CD14-positive monocyte (primary cell): ENCODE measurements around the gene NOS1. TPM values are rescaled to one million over a fixed set of nuclear protein-coding genes. Genes with fewer than 3 reads are reported as not detected.

Experiments used
- DNase-seq, 3 donors: peaks; one replicate each; pipeline ENCODE4 v3.0.0-alpha.2; 2011 to 2022
- H2AFZ ChIP-seq: 2 replicates; pipeline ENCODE4 v1.6.0; 2012; ENCODE audit warnings: mild to moderate bottlenecking, low read depth, low read length, inconsistent platforms; ENCODE audit not compliant: insufficient read depth, poor library complexity, severe bottlenecking
- H3K27ac ChIP-seq, 2 donors: 1 replicate in 1 of 2; 2 replicates in 1 of 2; pipeline ENCODE4 v1.5.1; 2012 to 2013; ENCODE audit warnings: low read length in 2 of 2, control low read depth in 1 of 2, inconsistent platforms in 1 of 2, low read depth in 1 of 2, mild to moderate bottlenecking in 1 of 2
- H3K27me3 ChIP-seq, 2 donors: one replicate each; pipeline versions ENCODE4 v1.6.0 to v1.6.1; 2011 to 2013; ENCODE audit warnings: low read length in 2 of 2; ENCODE audit not compliant: control insufficient read depth in 2 of 2, insufficient read depth in 2 of 2
- H3K36me3 ChIP-seq, 2 donors: replicated peaks in 1 of 2; 1 replicate in 1 of 2; 2 replicates in 1 of 2; pipeline versions ENCODE4 v1.5.1 to v1.6.1; 2012 to 2013; ENCODE audit warnings: low read length in 2 of 2, control low read depth in 1 of 2, inconsistent platforms in 1 of 2, mild to moderate bottlenecking in 1 of 2; ENCODE audit not compliant: insufficient read depth in 2 of 2, control insufficient read depth in 1 of 2
- H3K4me1 ChIP-seq, 2 donors: 1 replicate in 1 of 2; 2 replicates in 1 of 2; pipeline versions ENCODE4 v1.5.1 to v1.6.1; 2012 to 2013; ENCODE audit warnings: low read length in 2 of 2, control low read depth in 1 of 2, inconsistent platforms in 1 of 2, mild to moderate bottlenecking in 1 of 2, moderate library complexity in 1 of 2; ENCODE audit not compliant: insufficient read depth in 2 of 2, control insufficient read depth in 1 of 2
- H3K4me2 ChIP-seq: replicated peaks from 2 replicates; pipeline ENCODE3; 2012; ENCODE audit warnings: low read length, moderate library complexity, mild to moderate bottlenecking; ENCODE audit not compliant: poor library complexity, severe bottlenecking; ENCODE audit errors: extremely low read depth
- H3K4me3 ChIP-seq, 3 experiments: fragments of 200-600 bp in 1 of 3; sonication (generic) in 1 of 3; replicated peaks in 1 of 3; 1 replicate in 2 of 3; 2 replicates in 1 of 3; pipeline ENCODE4 v1.5.1; 2011 to 2013; ENCODE audit warnings: low read length in 3 of 3, mild to moderate bottlenecking in 3 of 3, control low read depth in 2 of 3, low read depth in 2 of 3, inconsistent platforms in 1 of 3, moderate library complexity in 1 of 3
- H3K79me2 ChIP-seq: 2 replicates; pipeline ENCODE4 v1.6.0; 2012; ENCODE audit warnings: mild to moderate bottlenecking, control low read depth, inconsistent platforms, low read length, moderate library complexity; ENCODE audit not compliant: insufficient read depth
- H3K9ac ChIP-seq: 2 replicates; pipeline ENCODE4 v1.6.0; 2017; ENCODE audit warnings: low read length, mild to moderate bottlenecking; ENCODE audit not compliant: insufficient read depth, poor library complexity, severe bottlenecking
- H3K9me3 ChIP-seq, 2 donors: replicated peaks in 1 of 2; 1 replicate in 1 of 2; 2 replicates in 1 of 2; pipeline versions ENCODE4 v1.5.1 to v1.6.1; 2012 to 2013; ENCODE audit warnings: low read length in 2 of 2, control low read depth in 1 of 2; ENCODE audit not compliant: control insufficient read depth in 1 of 2, insufficient read depth in 1 of 2
- H4K20me1 ChIP-seq: 2 replicates; pipeline ENCODE4 v1.6.0; 2012; ENCODE audit warnings: mild to moderate bottlenecking, low read length, control low read depth, moderate library complexity; ENCODE audit not compliant: insufficient read depth
- H3K27ac Mint-ChIP-seq, 7 donors: one replicate each; pipeline ENCODE4 v1.8.0; 2020; ENCODE audit warnings: mild to moderate bottlenecking in 7 of 7, mixed read lengths in 7 of 7, moderate library complexity in 6 of 7, inconsistent platforms in 2 of 7
- H3K27me3 Mint-ChIP-seq, 3 donors: one replicate each; pipeline ENCODE4 v1.8.0; 2021 to 2022; ENCODE audit warnings: low read depth in 3 of 3, mild to moderate bottlenecking in 3 of 3, mixed read lengths in 3 of 3, moderate library complexity in 3 of 3, inconsistent platforms in 1 of 3
- H3K36me3 Mint-ChIP-seq, 2 donors: one replicate each; pipeline ENCODE4 v1.8.0; 2020; ENCODE audit warnings: mixed read lengths in 2 of 2, inconsistent platforms in 1 of 2, mild to moderate bottlenecking in 1 of 2
- H3K4me1 Mint-ChIP-seq: one replicate; pipeline ENCODE4 v1.8.0; 2020; ENCODE audit warnings: mild to moderate bottlenecking, mixed read lengths
- H3K4me3 Mint-ChIP-seq, 2 donors: one replicate each; pipeline ENCODE4 v1.8.0; 2020; ENCODE audit warnings: mild to moderate bottlenecking in 2 of 2, mixed read lengths in 2 of 2, moderate library complexity in 1 of 2
- H3K9me3 Mint-ChIP-seq, 7 donors: one replicate each; pipeline ENCODE4 v1.8.0; 2020 to 2022; ENCODE audit warnings: mixed read lengths in 7 of 7, mild to moderate bottlenecking in 6 of 7, moderate library complexity in 6 of 7, inconsistent platforms in 2 of 7
- CTCF ChIP-seq: fragments of 200-600 bp; IDR thresholded peaks from one replicate; pipeline ENCODE4 v1.8.0; 2022; ENCODE audit warnings: antibody characterized with exemption, mild to moderate bottlenecking
- WGBS: methylation state at CpG from one replicate; pipeline ENCODE4 v1.1.5; 2013; ENCODE audit warnings: missing lambda C conversion rate; ENCODE audit not compliant: insufficient coverage; 5-methylcytosine and 5-hydroxymethylcytosine counted together
- intact Hi-C, 2 donors: fragments of 100-400 bp; cut with micrococcal nuclease; formaldehyde crosslinking; loops; one replicate each; pipeline versions ENCODE4 v1.15.0 to v1.15.1; 2023
- polyA plus RNA-seq, 3 donors: library from polyadenylated mRNA; depleted of rRNA in 1 of 3; unstranded in 2 of 3; stranded (reverse) in 1 of 3; fragments of 300-500 nt in 2 of 3; fragments of >200 nt in 1 of 3; fragmentation: Illumina TruSeq in 2 of 3; gene quantifications; 1 replicate in 2 of 3; 2 replicates in 1 of 3; pipeline ENCODE4 v1.2.3, GENCODE V29; 2012 to 2021

NOS1 gene
- polyA plus RNA-seq, 3 donors = not detected

- intact Hi-C loops = no loop called here
- Histone ChIP-seq H3K4me1 (peaks cover 12 to 17% of the 10 kb centered on the region in 2 donors), H3K27ac (peak overlapping the region in 1 of 2 donors; percentile 66), H3K9ac (peak overlapping the region; percentile 81), H2AFZ (peak overlapping the region; percentile 90), H3K4me2 (peak overlapping the region; percentile 87), H3K36me3 (peaks cover 11 to 26% of the 10 kb centered on the region in 2 donors), H3K4me3 (peak overlapping the region; percentile 66 to 97 (median 81)), H3K79me2 (peaks cover 6% of the 10 kb centered on the region), H4K20me1 (no peaks in the 10 kb centered on the region), H3K9me3 (no peaks in the 10 kb centered on the region), H3K27me3 (peaks cover 8 to 16% of the 10 kb centered on the region in 2 donors)
- DNase-seq = peak; percentile 22 to 32 (median 24)
- Mint-ChIP-seq H3K27ac (peak overlapping the region in 4 of 7 donors; percentile 38 to 81 (median 60)), H3K4me1 (peaks cover 14% of the 10 kb centered on the region), H3K9me3 (peaks cover 0 to 18% (median 8%) of the 10 kb centered on the region in 7 donors), H3K27me3 (peaks cover 21 to 37% (median 27%) of the 10 kb centered on the region in 3 donors), H3K4me3 (peak overlapping the region; percentile 95 to 98), H3K36me3 (peaks cover 24 to 35% of the 10 kb centered on the region in 2 donors)
- TF ChIP-seq CTCF = no peak
- under 1% methylated on average over 52 of the region's 52 CpGs for WGBS
Measured at GRCh38 chr12:117189725-117190209, 171.7 kb downstream of the NOS1 start.

- WGBS = 91% methylated on average over 8 of the region's 25 CpGs
- Histone ChIP-seq H3K4me3 (peak overlapping the region; percentile 66 to 97 (median 81)), H3K36me3 (peaks cover 18 to 32% of the 10 kb centered on the region in 2 donors), H3K79me2 (peaks cover 6% of the 10 kb centered on the region), H4K20me1 (no peaks in the 10 kb centered on the region), H3K27me3 (peaks cover 8 to 16% of the 10 kb centered on the region in 2 donors), H3K9ac (peak overlapping the region; percentile 81), H3K4me1 (peaks cover 12 to 17% of the 10 kb centered on the region in 2 donors), H3K9me3 (no peaks in the 10 kb centered on the region), H2AFZ (peak overlapping the region; percentile 90), H3K27ac (no peak overlapping the region), H3K4me2 (peak overlapping the region; percentile 87)
- TF ChIP-seq CTCF = no peak
- peaks cover 29 to 40% of the 10 kb centered on the region in 2 donors for H3K36me3 Mint-ChIP-seq
- H3K27ac Mint-ChIP-seq = peak overlapping the region in 6 of 7 donors; percentile 6 to 81 (median 44)
- peaks cover 21 to 33% (median 24%) of the 10 kb centered on the region in 3 donors for H3K27me3 Mint-ChIP-seq
- intact Hi-C loops = no loop called here
- peak overlapping the region; percentile 95 to 98 for H3K4me3 Mint-ChIP-seq
- H3K4me1 Mint-ChIP-seq = peaks cover 14% of the 10 kb centered on the region
- H3K9me3 Mint-ChIP-seq = peaks cover 0 to 16% (median 6%) of the 10 kb centered on the region in 7 donors
- no peak for DNase-seq
Measured at GRCh38 chr12:117188961-117189724, 172.3 kb downstream of the NOS1 start.
